ENCODE results near the gene LRSAM1. TPM values are rescaled to one million over a fixed set of nuclear protein-coding genes. Genes with fewer than 3 reads are reported as not detected.

Gene LRSAM1
- total RNA-seq, 1 donor from 2014 or later, result 6.7 TPM

- H4K20me1 ChIP-seq (ENCODE audit: low read depth), result no peaks in the 10 kb centered on the region
- no peak overlapping the region for H3K9ac ChIP-seq
- no peaks in the 10 kb centered on the region for H3K9me3 ChIP-seq (ENCODE audit: low read depth)
- DNase-seq (ENCODE audit: low spot score), result no peak
- Mint-ChIP-seq H3K27me3 (ENCODE audit: insufficient read depth, low read depth) (peaks cover 3% of the 10 kb centered on the region), H3K27ac (no peak overlapping the region), H3K36me3 (peaks cover 4% of the 10 kb centered on the region), H3K9me3 (no peaks in the 10 kb centered on the region), H3K4me3 (no peak overlapping the region), H3K4me1 (peaks cover 29% of the 10 kb centered on the region)
- TF ChIP-seq, protein P1, sequence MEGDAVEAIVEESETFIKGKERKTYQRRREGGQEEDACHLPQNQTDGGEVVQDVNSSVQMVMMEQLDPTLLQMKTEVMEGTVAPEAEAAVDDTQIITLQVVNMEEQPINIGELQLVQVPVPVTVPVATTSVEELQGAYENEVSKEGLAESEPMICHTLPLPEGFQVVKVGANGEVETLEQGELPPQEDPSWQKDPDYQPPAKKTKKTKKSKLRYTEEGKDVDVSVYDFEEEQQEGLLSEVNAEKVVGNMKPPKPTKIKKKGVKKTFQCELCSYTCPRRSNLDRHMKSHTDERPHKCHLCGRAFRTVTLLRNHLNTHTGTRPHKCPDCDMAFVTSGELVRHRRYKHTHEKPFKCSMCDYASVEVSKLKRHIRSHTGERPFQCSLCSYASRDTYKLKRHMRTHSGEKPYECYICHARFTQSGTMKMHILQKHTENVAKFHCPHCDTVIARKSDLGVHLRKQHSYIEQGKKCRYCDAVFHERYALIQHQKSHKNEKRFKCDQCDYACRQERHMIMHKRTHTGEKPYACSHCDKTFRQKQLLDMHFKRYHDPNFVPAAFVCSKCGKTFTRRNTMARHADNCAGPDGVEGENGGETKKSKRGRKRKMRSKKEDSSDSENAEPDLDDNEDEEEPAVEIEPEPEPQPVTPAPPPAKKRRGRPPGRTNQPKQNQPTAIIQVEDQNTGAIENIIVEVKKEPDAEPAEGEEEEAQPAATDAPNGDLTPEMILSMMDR (IDR thresholded peaks at IDR 0.05), result no peak
- TF ChIP-seq EZH2 (IDR thresholded peaks at IDR 0.05) (no peak), EZH2phosphoT487 (IDR thresholded peaks at IDR 0.05) (no peak)
- H3K27me3 ChIP-seq, result no peaks in the 10 kb centered on the region
- H2AFZ ChIP-seq (replicated peaks), result no peak overlapping the region
- H3K4me3 ChIP-seq, result no peak overlapping the region
- H3K4me2 ChIP-seq, result no peak overlapping the region
- no peaks in the 10 kb centered on the region for H3K36me3 ChIP-seq
- peaks cover 21% of the 10 kb centered on the region for H3K4me1 ChIP-seq
- no peak overlapping the region for H3K27ac ChIP-seq
- no peaks in the 10 kb centered on the region for H3K79me2 ChIP-seq (ENCODE audit: low read depth)
- H3F3A ChIP-seq (ENCODE audit: low read depth), result no peaks in the 10 kb centered on the region
These were observed 45.7 kb downstream of the LRSAM1 start for GRCh38 chr9:127496974-127497373.

GRCh38 chr9:127497656-127498290 lies 46.5 kb downstream of the LRSAM1 start:
- peaks cover 21% of the 10 kb centered on the region for H3K4me1 Mint-ChIP-seq
- no peaks in the 10 kb centered on the region for H3K36me3 ChIP-seq
- H3K27me3 ChIP-seq, result no peaks in the 10 kb centered on the region
- no peak overlapping the region for H2AFZ ChIP-seq (replicated peaks)
- H3K9me3 Mint-ChIP-seq, result no peaks in the 10 kb centered on the region
- H3K27ac Mint-ChIP-seq, result peak overlapping the region; percentile 85
- no peak overlapping the region for H3K27ac ChIP-seq
- H3K9ac ChIP-seq, result no peak overlapping the region
- peaks cover 3% of the 10 kb centered on the region for H3K27me3 Mint-ChIP-seq (ENCODE audit: insufficient read depth, low read depth)
- TF ChIP-seq, protein P1 (IDR thresholded peaks at IDR 0.05), result no peak
- TF ChIP-seq EZH2 (IDR thresholded peaks at IDR 0.05) (no peak), EZH2phosphoT487 (IDR thresholded peaks at IDR 0.05) (no peak)
- no peaks in the 10 kb centered on the region for H3K79me2 ChIP-seq (ENCODE audit: low read depth)
- H3K4me3 Mint-ChIP-seq, result no peak overlapping the region
- no peak overlapping the region for H3K4me3 ChIP-seq
- H4K20me1 ChIP-seq (ENCODE audit: low read depth), result no peaks in the 10 kb centered on the region
- no peak overlapping the region for H3K4me2 ChIP-seq
- peaks cover 4% of the 10 kb centered on the region for H3K36me3 Mint-ChIP-seq
- DNase-seq (ENCODE audit: low spot score), result no peak
- no peaks in the 10 kb centered on the region for H3K9me3 ChIP-seq (ENCODE audit: low read depth)
- H3F3A ChIP-seq (ENCODE audit: low read depth), result no peaks in the 10 kb centered on the region
- H3K4me1 ChIP-seq, result peaks cover 13% of the 10 kb centered on the region

- Histone ChIP-seq H3K4me3 (no peak overlapping the region), H3K9ac (no peak overlapping the region), H3K9me3 (ENCODE audit: low read depth) (no peaks in the 10 kb centered on the region), H3F3A (ENCODE audit: low read depth) (no peaks in the 10 kb centered on the region), H3K4me1 (peaks cover 9% of the 10 kb centered on the region), H2AFZ (replicated peaks) (no peak overlapping the region), H3K27me3 (no peaks in the 10 kb centered on the region), H4K20me1 (ENCODE audit: low read depth) (no peaks in the 10 kb centered on the region), H3K36me3 (no peaks in the 10 kb centered on the region), H3K79me2 (ENCODE audit: low read depth) (no peaks in the 10 kb centered on the region), H3K4me2 (no peak overlapping the region), H3K27ac (no peak overlapping the region)
- Mint-ChIP-seq H3K36me3 (peaks cover 4% of the 10 kb centered on the region), H3K4me3 (no peak overlapping the region), H3K9me3 (no peaks in the 10 kb centered on the region), H3K4me1 (peaks cover 16% of the 10 kb centered on the region), H3K27me3 (ENCODE audit: insufficient read depth, low read depth) (peaks cover under 1% of the 10 kb centered on the region), H3K27ac (no peak overlapping the region)
- TF ChIP-seq, protein P1 (IDR thresholded peaks at IDR 0.05), result no peak
- DNase-seq (ENCODE audit: low spot score), result no peak
These were observed 47.0 kb downstream of the LRSAM1 start for GRCh38 chr9:127498298-127498697.
